Caco-2 (cell line): Measurements from ENCODE around the gene TMEM217. TPM values are rescaled to one million over a fixed set of nuclear protein-coding genes. Genes with fewer than 3 reads are reported as not detected.

Source experiments
- BruUV-seq: library from RNA; stranded (reverse); fragments of 400-500 nt; replicated peaks from 2 replicates; lab custom pipeline; 2021; lab: Mats Ljungman, UMichigan
- CTCF ChIA-PET: fragments of 300-600 bp; sonication (Branson Sonifier 250); formaldehyde crosslinking; loops from one replicate; lab custom pipeline; 2022; ENCODE audit warnings: antibody characterized with exemption; lab: Charles Lee
- POLR2A ChIA-PET: fragments of 300-600 bp; sonication (Branson Sonifier 250); formaldehyde crosslinking; loops from one replicate; lab custom pipeline; 2022; ENCODE audit warnings: antibody characterized with exemption; lab: Charles Lee
- DNase-seq, 2 experiments: peaks; one replicate each; pipeline versions ENCODE4 v3.0.0 to v3.0.0-alpha.2; 2020 to 2022
- H3K27me3 ChIP-seq: replicated peaks from 2 replicates; pipeline ENCODE4 v1.6.0; 2011; ENCODE audit warnings: low read length; ENCODE audit not compliant: control insufficient read depth, insufficient read depth
- H3K36me3 ChIP-seq: 2 replicates; pipeline ENCODE4 v1.5.1; 2011; ENCODE audit warnings: low read length; ENCODE audit not compliant: control insufficient read depth, insufficient read depth
- H3K4me1 ChIP-seq: fragments of 250-450 bp; sonication (Bioruptor Pico); 2 replicates; pipeline ENCODE4 v1.5.1; 2020; ENCODE audit warnings: mild to moderate bottlenecking
- H3K4me3 ChIP-seq: 2 replicates; pipeline ENCODE4 v1.5.1; 2011; ENCODE audit warnings: low read depth, mild to moderate bottlenecking, control low read depth, low read length
- H3K9me3 ChIP-seq: fragments of 250-450 bp; sonication (Bioruptor Pico); 2 replicates; pipeline ENCODE4 v1.5.1; 2020; ENCODE audit warnings: mild to moderate bottlenecking, moderate library complexity
- H3K27ac Mint-ChIP-seq: one replicate; pipeline ENCODE4 v1.8.0; 2022; ENCODE audit warnings: mixed read lengths; ENCODE audit not compliant: unreplicated experiment
- H3K27me3 Mint-ChIP-seq: one replicate; pipeline ENCODE4 v1.8.0; 2022; ENCODE audit warnings: mixed read lengths; ENCODE audit not compliant: insufficient read depth, unreplicated experiment
- H3K36me3 Mint-ChIP-seq: one replicate; pipeline ENCODE4 v1.8.0; 2022; ENCODE audit warnings: mild to moderate bottlenecking, mixed read lengths; ENCODE audit not compliant: insufficient read depth, unreplicated experiment
- H3K4me1 Mint-ChIP-seq: one replicate; pipeline ENCODE4 v1.8.0; 2022; ENCODE audit warnings: low read depth, mixed read lengths; ENCODE audit not compliant: unreplicated experiment
- H3K4me3 Mint-ChIP-seq: one replicate; pipeline ENCODE4 v1.8.0; 2022; ENCODE audit warnings: mild to moderate bottlenecking, moderate library complexity, mixed read lengths; ENCODE audit not compliant: unreplicated experiment
- H3K9me3 Mint-ChIP-seq: one replicate; pipeline ENCODE4 v1.8.0; 2022; ENCODE audit warnings: mixed read lengths; ENCODE audit not compliant: unreplicated experiment
- intact Hi-C: fragments of 100-400 bp; cut with micrococcal nuclease; formaldehyde crosslinking; loops from one replicate; pipeline ENCODE4 v1.10.0; 2022; ENCODE audit not compliant: unreplicated experiment
- total RNA-seq: library from RNA; stranded (reverse); gene quantifications from 2 replicates; pipeline ENCODE4 v1.2.3, GENCODE V29; 2022
- TF ChIP-seq, protein P1 (sequence below), 2 experiments: fragments of 200-600 bp in 1 of 2; IDR thresholded peaks; 1 replicate in 1 of 2; 2 replicates in 1 of 2; pipeline versions ENCODE4 v1.5.1 to v1.8.0; 2011 to 2022; ENCODE audit warnings: antibody characterized with exemption in 1 of 2, control low read depth in 1 of 2, inconsistent platforms in 1 of 2, low read depth in 1 of 2, low read length in 1 of 2, mild to moderate bottlenecking in 1 of 2, moderate library complexity in 1 of 2; ENCODE audit not compliant: insufficient read depth in 1 of 2, severe bottlenecking in 1 of 2, unreplicated experiment in 1 of 2

Gene TMEM217
- total RNA-seq, 1 experiment from 2014 or later = 1.6 TPM

DNA sequence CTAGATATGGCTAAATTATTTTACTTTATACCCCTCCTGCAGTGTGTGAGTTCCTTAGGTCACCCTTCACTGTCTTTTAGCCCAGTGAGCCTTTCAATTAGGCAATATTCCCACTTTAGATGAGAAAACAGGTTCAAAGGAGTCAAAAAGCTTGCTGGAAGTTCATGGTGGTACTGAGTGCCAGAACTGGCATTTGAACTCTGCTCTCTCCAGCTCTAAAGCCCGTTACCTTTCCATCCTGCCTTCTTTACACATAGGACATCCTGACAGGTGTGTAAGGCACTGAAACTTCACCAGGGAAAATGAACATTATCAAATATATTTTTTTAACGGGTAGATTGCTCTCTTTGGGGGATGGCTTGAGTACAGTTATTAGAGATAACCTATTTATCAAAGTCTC is 11.2 kb upstream of the TMEM217 start:
- CTCF ChIA-PET = no interaction called here
- H3K4me1 Mint-ChIP-seq = no peaks in the 10 kb centered on the region
- H3K27me3 Mint-ChIP-seq = no peaks in the 10 kb centered on the region
- no peaks in the 10 kb centered on the region for H3K9me3 Mint-ChIP-seq
- intact Hi-C loops = no loop called here
- Histone ChIP-seq H3K36me3 (no peaks in the 10 kb centered on the region; the same call in 1 of the 2 replicates), H3K9me3 (no peaks in the 10 kb centered on the region), H3K4me3 (no peak overlapping the region), H3K27me3 (no peaks in the 10 kb centered on the region), H3K4me1 (no peaks in the 10 kb centered on the region)
- H3K36me3 Mint-ChIP-seq = no peaks in the 10 kb centered on the region
- POLR2A ChIA-PET = no interaction called here
- TF ChIP-seq, protein P1, sequence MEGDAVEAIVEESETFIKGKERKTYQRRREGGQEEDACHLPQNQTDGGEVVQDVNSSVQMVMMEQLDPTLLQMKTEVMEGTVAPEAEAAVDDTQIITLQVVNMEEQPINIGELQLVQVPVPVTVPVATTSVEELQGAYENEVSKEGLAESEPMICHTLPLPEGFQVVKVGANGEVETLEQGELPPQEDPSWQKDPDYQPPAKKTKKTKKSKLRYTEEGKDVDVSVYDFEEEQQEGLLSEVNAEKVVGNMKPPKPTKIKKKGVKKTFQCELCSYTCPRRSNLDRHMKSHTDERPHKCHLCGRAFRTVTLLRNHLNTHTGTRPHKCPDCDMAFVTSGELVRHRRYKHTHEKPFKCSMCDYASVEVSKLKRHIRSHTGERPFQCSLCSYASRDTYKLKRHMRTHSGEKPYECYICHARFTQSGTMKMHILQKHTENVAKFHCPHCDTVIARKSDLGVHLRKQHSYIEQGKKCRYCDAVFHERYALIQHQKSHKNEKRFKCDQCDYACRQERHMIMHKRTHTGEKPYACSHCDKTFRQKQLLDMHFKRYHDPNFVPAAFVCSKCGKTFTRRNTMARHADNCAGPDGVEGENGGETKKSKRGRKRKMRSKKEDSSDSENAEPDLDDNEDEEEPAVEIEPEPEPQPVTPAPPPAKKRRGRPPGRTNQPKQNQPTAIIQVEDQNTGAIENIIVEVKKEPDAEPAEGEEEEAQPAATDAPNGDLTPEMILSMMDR (IDR thresholded peaks at IDR 0.05; ENCODE audit: insufficient read depth in 1 of 2, low read depth in 1 of 2, low read length in 1 of 2, severe bottlenecking in 1 of 2, unreplicated experiment in 1 of 2) = no peak
- no peak overlapping the region for H3K27ac Mint-ChIP-seq
- no TSS peak for BruUV-seq
- no peak overlapping the region for H3K4me3 Mint-ChIP-seq
- no peak for DNase-seq

DNA sequence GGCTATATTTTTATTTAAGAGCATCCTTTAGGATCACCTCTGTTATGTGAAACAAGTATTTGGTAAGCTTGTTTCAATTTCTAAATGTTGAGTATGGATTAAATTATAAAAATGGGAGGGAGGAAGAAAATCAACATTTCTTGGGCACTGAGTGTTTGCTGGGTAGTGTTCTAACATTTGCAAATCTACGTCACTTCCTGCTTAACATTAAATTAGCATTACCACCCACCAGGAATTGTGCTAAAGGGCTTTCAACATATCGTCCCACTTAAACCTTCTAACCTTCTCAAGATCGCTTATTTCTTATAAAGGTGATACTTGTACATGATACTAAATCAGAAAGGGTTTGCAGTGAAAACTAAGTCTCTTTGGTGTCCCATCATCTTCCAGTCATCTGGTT is 7.9 kb upstream of the TMEM217 start:
- Mint-ChIP-seq H3K9me3 (no peaks in the 10 kb centered on the region), H3K27ac (no peak overlapping the region), H3K4me3 (no peak overlapping the region), H3K36me3 (peaks cover 8% of the 10 kb centered on the region), H3K27me3 (no peaks in the 10 kb centered on the region), H3K4me1 (peaks cover 6% of the 10 kb centered on the region)
- ChIA-PET POLR2A (no interaction called here), CTCF (no interaction called here)
- Histone ChIP-seq H3K4me1 (no peaks in the 10 kb centered on the region), H3K27me3 (no peaks in the 10 kb centered on the region), H3K9me3 (no peaks in the 10 kb centered on the region), H3K36me3 (no peaks in the 10 kb centered on the region; the same call in 1 of the 2 replicates), H3K4me3 (no peak overlapping the region)
- intact Hi-C loops = no loop called here
- TF ChIP-seq, protein P1 (IDR thresholded peaks at IDR 0.05; ENCODE audit: insufficient read depth in 1 of 2, low read depth in 1 of 2, low read length in 1 of 2, severe bottlenecking in 1 of 2, unreplicated experiment in 1 of 2) = no peak
- no peak for DNase-seq
- BruUV-seq = no TSS peak

DNA sequence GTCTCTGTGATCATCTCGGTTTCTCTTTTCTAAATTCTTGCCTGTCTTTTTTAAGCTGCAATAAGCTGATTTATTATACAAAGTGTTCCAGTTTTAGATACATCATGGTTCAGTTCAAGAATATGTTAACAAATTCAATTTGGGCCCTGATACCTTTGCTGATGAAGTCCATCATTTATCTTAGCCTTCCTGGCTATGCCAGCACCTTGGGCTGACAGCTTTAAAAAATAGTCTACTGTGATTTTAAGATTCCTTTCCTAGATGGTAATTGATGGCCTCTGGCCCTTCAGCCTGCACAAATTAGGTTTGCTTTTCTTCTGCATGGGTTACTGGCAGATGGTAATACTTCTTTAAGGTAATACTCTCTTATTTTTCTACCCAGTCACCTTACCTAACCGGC is 7.1 kb upstream of the TMEM217 start:
- Histone ChIP-seq H3K36me3 (no peaks in the 10 kb centered on the region), H3K4me1 (no peaks in the 10 kb centered on the region), H3K27me3 (no peaks in the 10 kb centered on the region), H3K4me3 (no peak overlapping the region), H3K9me3 (no peaks in the 10 kb centered on the region)
- Mint-ChIP-seq H3K4me1 (peaks cover 6% of the 10 kb centered on the region), H3K27me3 (no peaks in the 10 kb centered on the region), H3K36me3 (peaks cover 8% of the 10 kb centered on the region), H3K9me3 (no peaks in the 10 kb centered on the region), H3K27ac (no peak overlapping the region), H3K4me3 (no peak overlapping the region)
- ChIA-PET POLR2A (no interaction called here), CTCF (no interaction called here)
- intact Hi-C loops = no loop called here
- BruUV-seq = no TSS peak
- TF ChIP-seq, protein P1 (IDR thresholded peaks at IDR 0.05; ENCODE audit: insufficient read depth in 1 of 2, low read depth in 1 of 2, low read length in 1 of 2, severe bottlenecking in 1 of 2, unreplicated experiment in 1 of 2) = no peak
- no peak for DNase-seq
